ENCODE measurements around the gene FDCSP.
"Not testable (repeated sequence)": the region's sequence is repeated elsewhere in the genome, so short reads cannot be mapped to it uniquely, and the experiment has no call there.

FDCSP gene

GRCh38 chr4:70239884-70240591 is 14.1 kb downstream of the FDCSP start:
- TF ChIP-seq, protein P1, sequence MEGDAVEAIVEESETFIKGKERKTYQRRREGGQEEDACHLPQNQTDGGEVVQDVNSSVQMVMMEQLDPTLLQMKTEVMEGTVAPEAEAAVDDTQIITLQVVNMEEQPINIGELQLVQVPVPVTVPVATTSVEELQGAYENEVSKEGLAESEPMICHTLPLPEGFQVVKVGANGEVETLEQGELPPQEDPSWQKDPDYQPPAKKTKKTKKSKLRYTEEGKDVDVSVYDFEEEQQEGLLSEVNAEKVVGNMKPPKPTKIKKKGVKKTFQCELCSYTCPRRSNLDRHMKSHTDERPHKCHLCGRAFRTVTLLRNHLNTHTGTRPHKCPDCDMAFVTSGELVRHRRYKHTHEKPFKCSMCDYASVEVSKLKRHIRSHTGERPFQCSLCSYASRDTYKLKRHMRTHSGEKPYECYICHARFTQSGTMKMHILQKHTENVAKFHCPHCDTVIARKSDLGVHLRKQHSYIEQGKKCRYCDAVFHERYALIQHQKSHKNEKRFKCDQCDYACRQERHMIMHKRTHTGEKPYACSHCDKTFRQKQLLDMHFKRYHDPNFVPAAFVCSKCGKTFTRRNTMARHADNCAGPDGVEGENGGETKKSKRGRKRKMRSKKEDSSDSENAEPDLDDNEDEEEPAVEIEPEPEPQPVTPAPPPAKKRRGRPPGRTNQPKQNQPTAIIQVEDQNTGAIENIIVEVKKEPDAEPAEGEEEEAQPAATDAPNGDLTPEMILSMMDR (IDR thresholded peaks at IDR 0.05; ENCODE audit: borderline replicate concordance, insufficient read depth, low read depth, low read length), result no peak
- H3K4me3 ChIP-seq (ENCODE audit: low read depth, low read length), result no peak overlapping the region

DNA sequence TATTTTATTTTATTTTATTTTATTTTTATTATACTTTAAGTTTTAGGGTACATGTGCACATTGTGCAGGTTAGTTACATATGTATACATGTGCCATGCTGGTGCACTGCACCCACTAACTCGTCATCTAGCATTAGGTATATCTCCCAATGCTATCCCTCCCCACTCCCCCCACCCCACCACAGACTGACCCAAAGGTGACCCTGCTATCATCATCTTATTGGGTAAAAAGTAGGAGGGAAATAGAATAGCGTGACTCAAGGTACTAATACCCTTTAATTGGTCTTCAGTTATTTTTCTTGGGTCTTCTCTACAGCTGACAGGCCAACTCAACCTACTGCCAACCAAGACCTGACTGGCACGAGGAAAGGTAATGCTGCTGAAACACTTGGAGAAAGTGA is 16.4 kb downstream of the FDCSP start, which contains the start of gene CSN3:
Gene CSN3, plus strand, starts transcription at position 301 of the 400 bp plus-strand sequence. CDS start 2,223 bp downstream, outside the sequence.
- not testable (repeated sequence) for H3K4me3 ChIP-seq (ENCODE audit: low read depth, low read length)

DNA sequence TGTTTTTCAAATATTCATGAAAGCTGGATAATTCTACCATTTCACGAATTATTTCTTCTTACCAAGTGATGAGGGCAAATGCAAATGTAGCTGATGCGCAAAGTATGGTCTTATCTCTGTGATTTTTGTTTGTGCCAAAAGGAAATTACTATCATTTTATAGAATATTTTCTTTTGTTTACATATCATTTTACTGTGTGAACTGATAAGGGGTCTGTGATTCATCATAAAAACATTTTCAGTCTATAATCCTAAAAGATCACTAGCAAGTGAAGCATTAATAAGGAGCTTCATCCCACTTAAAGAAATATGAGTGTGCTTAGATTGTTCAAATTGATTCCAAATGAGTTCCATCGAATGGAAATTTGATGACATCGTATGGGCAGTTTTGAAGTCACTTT is 17.2 kb downstream of the FDCSP start:
- TF ChIP-seq, protein P1 (IDR thresholded peaks at IDR 0.05; ENCODE audit: borderline replicate concordance, insufficient read depth, low read depth, low read length), result no peak
- H3K4me3 ChIP-seq (ENCODE audit: low read depth, low read length), result no peak overlapping the region

GRCh38 chr4:70251250-70251944 is 25.5 kb downstream of the FDCSP start:
- TF ChIP-seq, protein P1 (IDR thresholded peaks at IDR 0.05; ENCODE audit: borderline replicate concordance, insufficient read depth, low read depth, low read length), result no peak

GRCh38 chr4:70251945-70252277 is 26.0 kb downstream of the FDCSP start:
- TF ChIP-seq, protein P1 (IDR thresholded peaks at IDR 0.05; ENCODE audit: borderline replicate concordance, insufficient read depth, low read depth, low read length), result no peak
- H3K4me3 ChIP-seq (ENCODE audit: low read depth, low read length), result no peak overlapping the region

More at GRCh38 chr4:70251250-70251944, 25.5 kb downstream of the FDCSP start:
- H3K4me3 ChIP-seq (ENCODE audit: low read depth, low read length), result no peak overlapping the region

- TF ChIP-seq, protein P1 (IDR thresholded peaks at IDR 0.05; ENCODE audit: borderline replicate concordance, insufficient read depth, low read depth, low read length), result no peak
- H3K4me3 ChIP-seq (ENCODE audit: low read depth, low read length), result no peak overlapping the region
Observed at GRCh38 chr4:70269674-70270073, 43.8 kb downstream of the FDCSP start.

- TF ChIP-seq, protein P1 (IDR thresholded peaks at IDR 0.05; ENCODE audit: borderline replicate concordance, insufficient read depth, low read depth, low read length), result no peak
- H3K4me3 ChIP-seq (ENCODE audit: low read depth, low read length), result no peak overlapping the region
Observed at GRCh38 chr4:70277121-70277520, 51.2 kb downstream of the FDCSP start.
